HepG2 (cell line): ENCODE results near the gene SAP25. TPM values are rescaled to one million over a fixed set of nuclear protein-coding genes. Genes with fewer than 3 reads are reported as not detected.

Experiments used
- DPF2 ChIP-seq: sonication (generic); formaldehyde crosslinking; IDR thresholded peaks from 2 replicates; pipeline ENCODE4 v1.4.0; 2020; ENCODE audit warnings: mild to moderate bottlenecking, low read depth, missing genetic modification reagents, borderline replicate concordance
- GTF2F1 ChIP-seq: fragments of 150-350 bp; IDR thresholded peaks from 2 replicates; pipeline ENCODE4 v1.6.1; 2014; ENCODE audit warnings: low read length
- HNRNPUL1 ChIP-seq: fragments of 200-400 bp; formaldehyde crosslinking; IDR thresholded peaks from 2 replicates; pipeline ENCODE4 v1.6.1; 2017; ENCODE audit warnings: low read depth, mild to moderate bottlenecking, low read length, moderate library complexity
- KAT7 ChIP-seq: IDR thresholded peaks from 2 replicates; pipeline ENCODE4 v1.6.1; 2018; ENCODE audit warnings: borderline replicate concordance, missing compliant biosample characterization
- KMT2A ChIP-seq: sonication (generic); formaldehyde crosslinking; IDR thresholded peaks from 2 replicates; pipeline ENCODE4 v1.4.0; 2020; ENCODE audit warnings: missing genetic modification reagents
- MAFG ChIP-seq: sonication (generic); formaldehyde crosslinking; IDR thresholded peaks from 2 replicates; pipeline ENCODE4 v1.5.1; 2020; ENCODE audit warnings: mild to moderate bottlenecking, missing genetic modification reagents
- NCOR1 ChIP-seq: fragments of 200-600 bp; sonication (generic); IDR thresholded peaks from 2 replicates; pipeline ENCODE4 v1.7.0; 2017; ENCODE audit warnings: antibody characterized with exemption, low read length, borderline replicate concordance
- NR2F2 ChIP-seq: IDR thresholded peaks from 2 replicates; pipeline ENCODE4 v1.6.1; 2012; ENCODE audit warnings: low read depth, inconsistent platforms, borderline replicate concordance
- PHB2 ChIP-seq: fragments of 450-650 bp; IDR thresholded peaks from 2 replicates; pipeline ENCODE4 v1.6.1; 2018; ENCODE audit not compliant: partially characterized antibody
- REL ChIP-seq: sonication (generic); formaldehyde crosslinking; conservative IDR thresholded peaks from 2 replicates; pipeline ENCODE4 v1.8.0; 2022; ENCODE audit warnings: mild to moderate bottlenecking, missing genetic modification reagents, moderate library complexity
- SALL2 ChIP-seq: sonication (generic); formaldehyde crosslinking; IDR thresholded peaks from 2 replicates; pipeline ENCODE4 v1.8.1; 2023; ENCODE audit warnings: mild to moderate bottlenecking, missing genetic modification reagents, inconsistent platforms
- SIN3A ChIP-seq: IDR thresholded peaks from 2 replicates; pipeline ENCODE4 v1.6.1; 2011; ENCODE audit warnings: low read depth, mild to moderate bottlenecking, control low read depth, low read length, borderline replicate concordance
- ZNF30 ChIP-seq: sonication (generic); formaldehyde crosslinking; IDR thresholded peaks from 2 replicates; pipeline ENCODE4 v1.5.0; 2020; ENCODE audit warnings: mild to moderate bottlenecking, missing genetic modification reagents
- ZNF446 ChIP-seq: sonication (generic); formaldehyde crosslinking; IDR thresholded peaks from 2 replicates; pipeline ENCODE4 v1.5.0; 2020; ENCODE audit warnings: mild to moderate bottlenecking, missing genetic modification reagents
- ZNF878 ChIP-seq: sonication (generic); formaldehyde crosslinking; IDR thresholded peaks from 2 replicates; pipeline ENCODE4 v1.8.1; 2023; ENCODE audit warnings: mild to moderate bottlenecking, missing genetic modification reagents, moderate library complexity
- ZSCAN20 ChIP-seq: sonication (generic); formaldehyde crosslinking; IDR thresholded peaks from 2 replicates; pipeline ENCODE4 v1.4.0; 2020; ENCODE audit warnings: missing genetic modification reagents, mild to moderate bottlenecking, borderline replicate concordance
- ZSCAN25 ChIP-seq: sonication (generic); formaldehyde crosslinking; IDR thresholded peaks from 2 replicates; pipeline ENCODE4 v1.8.0; 2022; ENCODE audit warnings: mild to moderate bottlenecking, missing genetic modification reagents
- polyA plus RNA-seq, 8 experiments: library from polyadenylated mRNA; depleted of rRNA in 3 of 8; stranded (reverse) in 7 of 8; unstranded in 1 of 8; fragments of >200 nt; fragmentation: Illumina TruSeq in 4 of 8; extraction: Trizol in 4 of 8; gene quantifications; 2 replicates each; pipeline versions ENCODE4 v1.2.1 to v1.2.3, GENCODE V29; 2011 to 2016; ENCODE audit warnings: low read depth in 4 of 8, missing spikeins in 1 of 8, mixed read lengths in 1 of 8; ENCODE audit not compliant: insufficient read depth in 1 of 8
- total RNA-seq, 5 experiments: library from RNA; depleted of rRNA; stranded (reverse); fragments of >200 nt; fragmentation: Illumina TruSeq; extraction: Trizol; gene quantifications; 2 replicates each; pipeline ENCODE4 v1.2.3, GENCODE V29; 2016; ENCODE audit warnings: low read depth in 1 of 5
- TF ChIP-seq, protein P1 (sequence below): sonication (generic); formaldehyde crosslinking; IDR thresholded peaks from 2 replicates; pipeline ENCODE4 v1.9.0; 2021; ENCODE audit warnings: missing genetic modification reagents, mild to moderate bottlenecking, borderline replicate concordance
- TF ChIP-seq, protein P2 (sequence below): IDR thresholded peaks from 2 replicates; pipeline ENCODE4 v1.6.1; 2016; ENCODE audit warnings: mild to moderate bottlenecking, missing biosample characterization, missing genetic modification reagents
- TF ChIP-seq, protein P3 (sequence below): sonication (generic); formaldehyde crosslinking; IDR thresholded peaks from 2 replicates; pipeline ENCODE4 v1.8.0; 2022; ENCODE audit warnings: mild to moderate bottlenecking, missing genetic modification reagents
- TF ChIP-seq, protein P4 (sequence below): sonication (generic); formaldehyde crosslinking; IDR thresholded peaks from 2 replicates; pipeline ENCODE4 v1.5.0; 2020; ENCODE audit warnings: missing genetic modification reagents, mild to moderate bottlenecking, borderline replicate concordance
- TF ChIP-seq, protein P5 (sequence below): sonication (generic); formaldehyde crosslinking; IDR thresholded peaks from 2 replicates; pipeline ENCODE4 v1.4.0; 2020; ENCODE audit warnings: mild to moderate bottlenecking, low read depth, missing genetic modification reagents
- TF ChIP-seq, protein P6 (sequence below): IDR thresholded peaks from 2 replicates; pipeline ENCODE4 v1.6.1; 2016; ENCODE audit warnings: missing compliant biosample characterization, missing genetic modification reagents, borderline replicate concordance
- TF ChIP-seq, protein P7 (sequence below), 2 experiments: fragments of 450-650 bp in 1 of 2; sonication (generic) in 1 of 2; formaldehyde crosslinking; IDR thresholded peaks; 2 replicates each; pipeline versions ENCODE4 v1.5.0 to v1.8.0; 2020 to 2022; ENCODE audit warnings: mild to moderate bottlenecking in 1 of 2, missing genetic modification reagents in 1 of 2

Gene SAP25
- total and polyA plus RNA-seq, 2 of the 13 experiments (the other 11 are each of a cell fraction or from before 2014, with no cell fraction given) = 0.15 to 0.20 TPM

DNA sequence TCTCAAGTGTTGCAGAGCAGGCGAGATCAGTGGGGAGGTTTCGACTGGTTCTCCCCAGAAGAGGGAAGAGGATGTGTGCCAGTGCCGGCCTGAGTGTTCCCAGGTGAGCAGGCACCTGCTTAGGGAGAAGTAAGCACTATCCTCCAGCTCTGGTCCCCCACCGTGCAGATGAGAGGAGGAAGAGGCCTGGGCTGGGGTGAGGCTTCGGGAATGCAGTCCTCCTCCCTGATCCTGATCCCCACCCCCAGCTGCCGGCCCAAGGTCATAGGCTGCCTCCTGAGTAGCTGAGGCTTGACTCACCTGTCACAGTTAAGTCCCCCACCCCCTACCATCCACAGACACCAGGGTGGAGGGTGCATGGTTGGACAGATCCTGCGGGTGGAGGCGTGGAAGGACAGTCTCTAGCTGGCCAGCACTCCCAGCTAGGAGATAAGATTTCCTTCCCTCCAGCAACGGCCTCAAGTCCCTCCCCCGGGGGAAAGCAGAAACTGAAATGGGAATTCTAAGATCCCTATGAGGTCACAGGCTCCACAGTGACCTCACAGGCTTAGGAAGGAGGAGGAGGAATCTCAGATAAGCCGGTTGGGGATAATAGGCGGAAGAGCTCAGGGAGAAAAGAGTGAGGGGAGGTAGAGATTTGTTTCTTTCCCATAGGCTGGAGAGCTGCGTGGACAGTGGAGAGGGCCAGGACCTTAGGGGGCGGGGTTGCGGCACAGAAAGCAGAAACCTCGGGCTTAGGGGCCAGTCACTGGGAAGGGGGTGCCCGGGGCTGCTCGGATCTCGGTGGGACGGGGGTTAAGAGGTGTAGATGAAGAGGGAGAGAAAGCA is 11.2 kb upstream of the SAP25 start (continued):
- TF ChIP-seq, protein P1, sequence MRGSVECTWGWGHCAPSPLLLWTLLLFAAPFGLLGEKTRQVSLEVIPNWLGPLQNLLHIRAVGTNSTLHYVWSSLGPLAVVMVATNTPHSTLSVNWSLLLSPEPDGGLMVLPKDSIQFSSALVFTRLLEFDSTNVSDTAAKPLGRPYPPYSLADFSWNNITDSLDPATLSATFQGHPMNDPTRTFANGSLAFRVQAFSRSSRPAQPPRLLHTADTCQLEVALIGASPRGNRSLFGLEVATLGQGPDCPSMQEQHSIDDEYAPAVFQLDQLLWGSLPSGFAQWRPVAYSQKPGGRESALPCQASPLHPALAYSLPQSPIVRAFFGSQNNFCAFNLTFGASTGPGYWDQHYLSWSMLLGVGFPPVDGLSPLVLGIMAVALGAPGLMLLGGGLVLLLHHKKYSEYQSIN (CRISPR knock-in tag) = no peak
- no peak for TF ChIP-seq ZNF878 (CRISPR knock-in tag)
- no peak for TF ChIP-seq ZSCAN20 (CRISPR knock-in tag)
- TF ChIP-seq, protein P2, sequence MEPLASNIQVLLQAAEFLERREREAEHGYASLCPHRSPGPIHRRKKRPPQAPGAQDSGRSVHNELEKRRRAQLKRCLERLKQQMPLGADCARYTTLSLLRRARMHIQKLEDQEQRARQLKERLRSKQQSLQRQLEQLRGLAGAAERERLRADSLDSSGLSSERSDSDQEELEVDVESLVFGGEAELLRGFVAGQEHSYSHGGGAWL = no peak
- TF ChIP-seq HNRNPUL1 = no peak
- TF ChIP-seq ZNF30 (CRISPR knock-in tag) = no peak
- TF ChIP-seq KAT7 = no peak
- TF ChIP-seq NCOR1 = no peak
- TF ChIP-seq PHB2 = no peak
- no peak for TF ChIP-seq SALL2
- no peak for TF ChIP-seq REL (CRISPR knock-in tag)
- no peak for TF ChIP-seq GTF2F1
- TF ChIP-seq ZNF446 (CRISPR knock-in tag) = no peak
- TF ChIP-seq ZSCAN25 (CRISPR knock-in tag) = no peak
- TF ChIP-seq MAFG (CRISPR knock-in tag) = no peak
- TF ChIP-seq, protein P3, sequence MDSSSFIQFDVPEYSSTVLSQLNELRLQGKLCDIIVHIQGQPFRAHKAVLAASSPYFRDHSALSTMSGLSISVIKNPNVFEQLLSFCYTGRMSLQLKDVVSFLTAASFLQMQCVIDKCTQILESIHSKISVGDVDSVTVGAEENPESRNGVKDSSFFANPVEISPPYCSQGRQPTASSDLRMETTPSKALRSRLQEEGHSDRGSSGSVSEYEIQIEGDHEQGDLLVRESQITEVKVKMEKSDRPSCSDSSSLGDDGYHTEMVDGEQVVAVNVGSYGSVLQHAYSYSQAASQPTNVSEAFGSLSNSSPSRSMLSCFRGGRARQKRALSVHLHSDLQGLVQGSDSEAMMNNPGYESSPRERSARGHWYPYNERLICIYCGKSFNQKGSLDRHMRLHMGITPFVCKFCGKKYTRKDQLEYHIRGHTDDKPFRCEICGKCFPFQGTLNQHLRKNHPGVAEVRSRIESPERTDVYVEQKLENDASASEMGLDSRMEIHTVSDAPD (CRISPR knock-in tag) = no peak
- TF ChIP-seq, protein P4, sequence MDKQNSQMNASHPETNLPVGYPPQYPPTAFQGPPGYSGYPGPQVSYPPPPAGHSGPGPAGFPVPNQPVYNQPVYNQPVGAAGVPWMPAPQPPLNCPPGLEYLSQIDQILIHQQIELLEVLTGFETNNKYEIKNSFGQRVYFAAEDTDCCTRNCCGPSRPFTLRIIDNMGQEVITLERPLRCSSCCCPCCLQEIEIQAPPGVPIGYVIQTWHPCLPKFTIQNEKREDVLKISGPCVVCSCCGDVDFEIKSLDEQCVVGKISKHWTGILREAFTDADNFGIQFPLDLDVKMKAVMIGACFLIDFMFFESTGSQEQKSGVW = no peak
- TF ChIP-seq, protein P5, sequence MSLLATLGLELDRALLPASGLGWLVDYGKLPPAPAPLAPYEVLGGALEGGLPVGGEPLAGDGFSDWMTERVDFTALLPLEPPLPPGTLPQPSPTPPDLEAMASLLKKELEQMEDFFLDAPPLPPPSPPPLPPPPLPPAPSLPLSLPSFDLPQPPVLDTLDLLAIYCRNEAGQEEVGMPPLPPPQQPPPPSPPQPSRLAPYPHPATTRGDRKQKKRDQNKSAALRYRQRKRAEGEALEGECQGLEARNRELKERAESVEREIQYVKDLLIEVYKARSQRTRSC (CRISPR knock-in tag) = no peak
- no peak for TF ChIP-seq DPF2 (CRISPR knock-in tag)
- TF ChIP-seq, protein P6, sequence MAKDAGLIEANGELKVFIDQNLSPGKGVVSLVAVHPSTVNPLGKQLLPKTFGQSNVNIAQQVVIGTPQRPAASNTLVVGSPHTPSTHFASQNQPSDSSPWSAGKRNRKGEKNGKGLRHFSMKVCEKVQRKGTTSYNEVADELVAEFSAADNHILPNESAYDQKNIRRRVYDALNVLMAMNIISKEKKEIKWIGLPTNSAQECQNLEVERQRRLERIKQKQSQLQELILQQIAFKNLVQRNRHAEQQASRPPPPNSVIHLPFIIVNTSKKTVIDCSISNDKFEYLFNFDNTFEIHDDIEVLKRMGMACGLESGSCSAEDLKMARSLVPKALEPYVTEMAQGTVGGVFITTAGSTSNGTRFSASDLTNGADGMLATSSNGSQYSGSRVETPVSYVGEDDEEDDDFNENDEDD (CRISPR knock-in tag) = no peak
- TF ChIP-seq NR2F2 = no peak
- no peak for TF ChIP-seq KMT2A (CRISPR knock-in tag)
- TF ChIP-seq, protein P7, sequence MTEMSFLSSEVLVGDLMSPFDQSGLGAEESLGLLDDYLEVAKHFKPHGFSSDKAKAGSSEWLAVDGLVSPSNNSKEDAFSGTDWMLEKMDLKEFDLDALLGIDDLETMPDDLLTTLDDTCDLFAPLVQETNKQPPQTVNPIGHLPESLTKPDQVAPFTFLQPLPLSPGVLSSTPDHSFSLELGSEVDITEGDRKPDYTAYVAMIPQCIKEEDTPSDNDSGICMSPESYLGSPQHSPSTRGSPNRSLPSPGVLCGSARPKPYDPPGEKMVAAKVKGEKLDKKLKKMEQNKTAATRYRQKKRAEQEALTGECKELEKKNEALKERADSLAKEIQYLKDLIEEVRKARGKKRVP (CRISPR knock-in tag; IDR thresholded peaks at IDR 0.05) = no peak
- no peak for TF ChIP-seq SIN3A
